SK-N-SH (cell line): ENCODE results near the gene RNLS.

Experiments used
- CTCF ChIP-seq: fragments of 200-600 bp; sonication (generic); IDR thresholded peaks from 2 replicates; pipeline ENCODE4 v1.6.1; 2017; ENCODE audit warnings: antibody characterized with exemption, mild to moderate bottlenecking, moderate library complexity
- EZH2phosphoT487 ChIP-seq: fragments of 200-600 bp; sonication (generic); IDR thresholded peaks from 2 replicates; pipeline ENCODE4 v1.6.1; 2017; ENCODE audit warnings: low read depth, mixed run types, mild to moderate bottlenecking, antibody characterized with exemption, moderate library complexity, borderline replicate concordance
- FOXM1 ChIP-seq: IDR thresholded peaks from 2 replicates; pipeline ENCODE4 v1.4.0; 2012; ENCODE audit warnings: low read depth, mild to moderate bottlenecking
- GABPA ChIP-seq: IDR thresholded peaks from 2 replicates; pipeline ENCODE4 v1.4.0; 2012; ENCODE audit warnings: low read depth, mild to moderate bottlenecking
- MXI1 ChIP-seq: IDR thresholded peaks from 2 replicates; pipeline ENCODE4 v1.6.1; 2012; ENCODE audit warnings: mild to moderate bottlenecking, low read depth, low read length, improper control_type of control experiment
- POLR2AphosphoS5 ChIP-seq: IDR thresholded peaks from 2 replicates; pipeline ENCODE4 v1.6.1; 2012; ENCODE audit warnings: low read depth, low read length
- RCOR1 ChIP-seq: fragments of 150-350 bp; IDR thresholded peaks from 2 replicates; pipeline ENCODE4 v1.6.1; 2017; ENCODE audit warnings: antibody characterized with exemption, low read length
- TCF12 ChIP-seq: IDR thresholded peaks from 2 replicates; pipeline ENCODE4 v1.4.0; 2012
- TEAD4 ChIP-seq: IDR thresholded peaks from 2 replicates; pipeline ENCODE4 v1.4.0; 2012; ENCODE audit warnings: mild to moderate bottlenecking, borderline replicate concordance; ENCODE audit not compliant: insufficient read depth
- ZBTB33 ChIP-seq: IDR thresholded peaks from 2 replicates; pipeline ENCODE4 v1.4.0; 2012; ENCODE audit warnings: low read depth, borderline replicate concordance

- TF ChIP-seq CTCF (no peak), ZBTB33 (no peak), TEAD4 (no peak), EZH2phosphoT487 (no peak), POLR2AphosphoS5 (no peak), RCOR1 (no peak), GABPA (no peak), TCF12 (no peak), MXI1 (no peak), FOXM1 (no peak)
Measured at GRCh38 chr10:88411772-88412349, 171.3 kb downstream of the RNLS start.
